ENCODE data around the gene HLA-DQA2. TPM values are rescaled to one million over a fixed set of nuclear protein-coding genes. Genes with fewer than 3 reads are reported as not detected.

The HLA-DQA2 gene
- total RNA-seq, 4 donors from 2014 or later: 0.33 to 0.94 TPM; not detected in 2

GRCh38 chr6:32761072-32761471 lies 19.9 kb downstream of the HLA-DQA2 start:
- Histone ChIP-seq H3K9me3 (no peaks in the 10 kb centered on the region), H3K27me3 (no peaks in the 10 kb centered on the region), H3K36me3 (no peaks in the 10 kb centered on the region), H3K4me3 (replicated peaks in 1 of 3) (no peak overlapping the region), H3K27ac (no peak overlapping the region), H3K4me1 (no peaks in the 10 kb centered on the region)
- no peak for DNase-seq
- 78 to 83% methylated on average over 16 of the region's 16 CpGs for WGBS, 2 donors
- TF ChIP-seq CTCF (IDR thresholded peaks at IDR 0.05) (no peak), POLR2A (IDR thresholded peaks at IDR 0.05) (no peak)
- intact Hi-C loops (cut with DNase I): no loop called here

- no peaks in the 10 kb centered on the region for H3K9me3 ChIP-seq
- no peak for DNase-seq
- intact Hi-C loops (cut with DNase I): no loop called here
These were observed 20.4 kb downstream of the HLA-DQA2 start for GRCh38 chr6:32761548-32761947.

GRCh38 chr6:32763421-32763820 lies 22.2 kb downstream of the HLA-DQA2 start, which contains the start of gene HLA-DQB2:
TSS of gene HLA-DQB2 (minus strand) at chr6:32763532. CDS start at chr6:32763470, 62 bp downstream.
- Histone ChIP-seq H3K4me3 (replicated peaks in 1 of 3) (no peak within 1 kb of the TSS), H3K36me3 (no peaks in the 10 kb centered on the region), H3K27ac (no peak within 1 kb of the TSS), H3K4me1 (no peaks in the 10 kb centered on the region), H3K27me3 (no peaks in the 10 kb centered on the region), H3K9me3 (no peaks in the 10 kb centered on the region)
- WGBS, 2 donors: 47 to 54% methylated on average over 4 of the region's 4 CpGs
- no peak for TF ChIP-seq POLR2A (IDR thresholded peaks at IDR 0.05)
- no peak for TF ChIP-seq CTCF (IDR thresholded peaks at IDR 0.05)
- DNase-seq: no peak
- intact Hi-C loops (cut with DNase I): no loop called here

More at GRCh38 chr6:32761548-32761947, 20.4 kb downstream of the HLA-DQA2 start:
- no peaks in the 10 kb centered on the region for H3K36me3 ChIP-seq
- no peak overlapping the region for H3K4me3 ChIP-seq (replicated peaks in 1 of 3)
- 69 to 71% methylated on average over 38 to 40 of the region's 40 CpGs for WGBS, 2 donors
- H3K27ac ChIP-seq: no peak overlapping the region
- H3K27me3 ChIP-seq: no peaks in the 10 kb centered on the region
- no peaks in the 10 kb centered on the region for H3K4me1 ChIP-seq
- TF ChIP-seq CTCF (IDR thresholded peaks at IDR 0.05): no peak
- TF ChIP-seq POLR2A (IDR thresholded peaks at IDR 0.05): no peak

- no peaks in the 10 kb centered on the region for H3K27me3 ChIP-seq
These were observed 22.9 kb downstream of the HLA-DQA2 start for GRCh38 chr6:32764048-32764447.

GRCh38 chr6:32772656-32773055 lies 31.5 kb downstream of the HLA-DQA2 start:
- DNase-seq: no peak
- Histone ChIP-seq H3K4me1 (no peaks in the 10 kb centered on the region), H3K27ac (no peak overlapping the region), H3K27me3 (no peaks in the 10 kb centered on the region), H3K4me3 (replicated peaks in 1 of 3) (no peak overlapping the region), H3K9me3 (no peaks in the 10 kb centered on the region), H3K36me3 (no peaks in the 10 kb centered on the region)
- TF ChIP-seq POLR2A (IDR thresholded peaks at IDR 0.05) (no peak), CTCF (IDR thresholded peaks at IDR 0.05) (no peak)
- WGBS, 2 donors: 41 to 49% methylated on average over 1 of the region's 1 CpG
- intact Hi-C loops (cut with DNase I): no loop called here

More at GRCh38 chr6:32764048-32764447, 22.9 kb downstream of the HLA-DQA2 start:
- intact Hi-C loops (cut with DNase I): no loop called here
- DNase-seq: no peak
- no peaks in the 10 kb centered on the region for H3K4me1 ChIP-seq
- H3K36me3 ChIP-seq: no peaks in the 10 kb centered on the region
- no peaks in the 10 kb centered on the region for H3K9me3 ChIP-seq
- TF ChIP-seq POLR2A (IDR thresholded peaks at IDR 0.05) (no peak), CTCF (IDR thresholded peaks at IDR 0.05) (no peak)
- H3K4me3 ChIP-seq (replicated peaks in 1 of 3): no peak overlapping the region
- 21 to 23% methylated on average over 1 of the region's 1 CpG for WGBS, 2 donors
- H3K27ac ChIP-seq: no peak overlapping the region

Data from thyroid gland (tissue), 4 donors.